HG03460 (cell line): ENCODE measurements around the gene UBE2J2.

Experiments
- ATAC-seq: cut with Tn5 transposase; IDR thresholded peaks from one replicate; pipeline ENCODE4 v1.9.1; 2021; ENCODE audit not compliant: unreplicated experiment

Gene UBE2J2

GRCh38 chr1:1296070-1297061, 22.7 kb upstream of the UBE2J2 start:
- no peak for ATAC-seq

- no peak for ATAC-seq
Observed at GRCh38 chr1:1295154-1295923, 21.7 kb upstream of the UBE2J2 start.

GRCh38 chr1:1294250-1294890, 20.7 kb upstream of the UBE2J2 start:
- no peak for ATAC-seq

GRCh38 chr1:1293263-1294249, 19.9 kb upstream of the UBE2J2 start:
- ATAC-seq, result no peak

GRCh38 chr1:1292851-1293250, 19.2 kb upstream of the UBE2J2 start:
- ATAC-seq, result no peak

GRCh38 chr1:1292442-1292779, 18.8 kb upstream of the UBE2J2 start:
- ATAC-seq, result no peak

- ATAC-seq, result peak; percentile 42
Observed at GRCh38 chr1:1291548-1292441, 18.1 kb upstream of the UBE2J2 start.

GRCh38 chr1:1291023-1291528, 17.4 kb upstream of the UBE2J2 start:
- ATAC-seq, result no peak

GRCh38 chr1:1290238-1290731, 16.6 kb upstream of the UBE2J2 start:
- ATAC-seq, result no peak

- no peak for ATAC-seq
Observed at GRCh38 chr1:1287288-1288110, 13.8 kb upstream of the UBE2J2 start.

- no peak for ATAC-seq
Observed at GRCh38 chr1:1286313-1287261, 12.9 kb upstream of the UBE2J2 start.

- ATAC-seq, result no peak
Observed at GRCh38 chr1:1285611-1286311, 12.1 kb upstream of the UBE2J2 start.

- no peak for ATAC-seq
Observed at GRCh38 chr1:1285102-1285571, 11.5 kb upstream of the UBE2J2 start.

GRCh38 chr1:1284221-1285101, 10.8 kb upstream of the UBE2J2 start:
- no peak for ATAC-seq

- ATAC-seq, result no peak
Observed at GRCh38 chr1:1283821-1284220, 10.2 kb upstream of the UBE2J2 start.
